ENCODE measurements around the gene INO80C.

INO80C gene

GRCh38 chr18:35451916-35452315 is 45.8 kb downstream of the INO80C start:
- Mint-ChIP-seq H3K27me3 (no peaks in the 10 kb centered on the region), H3K4me3 (no peak overlapping the region), H3K27ac (no peak overlapping the region), H3K9me3 (no peaks in the 10 kb centered on the region), H3K4me1 (no peaks in the 10 kb centered on the region), H3K36me3 (no peaks in the 10 kb centered on the region)
- CTCF ChIA-PET, result no interaction called here
- no peak for DNase-seq

GRCh38 chr18:35451032-35451431 is 46.7 kb downstream of the INO80C start:
- CTCF ChIA-PET, result no interaction called here
- Mint-ChIP-seq H3K27ac (no peak overlapping the region), H3K4me3 (no peak overlapping the region)

GRCh38 chr18:35444636-35445035 is 53.1 kb downstream of the INO80C start:
- Mint-ChIP-seq H3K9me3 (no peaks in the 10 kb centered on the region), H3K4me1 (peaks cover 8% of the 10 kb centered on the region), H3K4me3 (no peak overlapping the region), H3K27ac (no peak overlapping the region), H3K27me3 (peaks cover 3% of the 10 kb centered on the region), H3K36me3 (no peaks in the 10 kb centered on the region)
- no peak for DNase-seq
- CTCF ChIA-PET, result interaction anchor here (0.8 kb wide), 1 partner anchor 11 kb away, joined by 5 read pairs; no protein-coding TSS in a partner anchor

More at GRCh38 chr18:35451032-35451431, 46.7 kb downstream of the INO80C start:
- no peak for DNase-seq
- no peaks in the 10 kb centered on the region for H3K9me3 Mint-ChIP-seq
- no peaks in the 10 kb centered on the region for H3K36me3 Mint-ChIP-seq
- H3K4me1 Mint-ChIP-seq, result no peaks in the 10 kb centered on the region
- no peaks in the 10 kb centered on the region for H3K27me3 Mint-ChIP-seq

GRCh38 chr18:35443847-35444246 is 53.9 kb downstream of the INO80C start:
- Mint-ChIP-seq H3K4me3 (no peak overlapping the region), H3K4me1 (peaks cover 8% of the 10 kb centered on the region), H3K36me3 (no peaks in the 10 kb centered on the region), H3K27ac (no peak overlapping the region), H3K9me3 (no peaks in the 10 kb centered on the region), H3K27me3 (peaks cover 3% of the 10 kb centered on the region)
- DNase-seq, result no peak
- CTCF ChIA-PET, result interaction anchor here (0.8 kb wide), 1 partner anchor 12 kb away, joined by 5 read pairs; no protein-coding TSS in a partner anchor

- CTCF ChIA-PET, result no interaction called here
- H3K36me3 Mint-ChIP-seq, result no peaks in the 10 kb centered on the region
- no peaks in the 10 kb centered on the region for H3K9me3 Mint-ChIP-seq
- no peak overlapping the region for H3K4me3 Mint-ChIP-seq
- no peak overlapping the region for H3K27ac Mint-ChIP-seq
- peaks cover 6% of the 10 kb centered on the region for H3K27me3 Mint-ChIP-seq
- peaks cover 8% of the 10 kb centered on the region for H3K4me1 Mint-ChIP-seq
- DNase-seq, result no peak
These were observed 54.3 kb downstream of the INO80C start for GRCh38 chr18:35443434-35443833.

GRCh38 chr18:35442701-35443100 is 55.1 kb downstream of the INO80C start:
- Mint-ChIP-seq H3K36me3 (no peaks in the 10 kb centered on the region), H3K27me3 (peaks cover 11% of the 10 kb centered on the region), H3K4me1 (peaks cover 8% of the 10 kb centered on the region), H3K4me3 (no peak overlapping the region), H3K27ac (no peak overlapping the region), H3K9me3 (no peaks in the 10 kb centered on the region)
- DNase-seq, result no peak
- CTCF ChIA-PET, result no interaction called here

GRCh38 chr18:35441857-35442595 is 55.7 kb downstream of the INO80C start:
- no peak for DNase-seq
- CTCF ChIA-PET, result no interaction called here
- Mint-ChIP-seq H3K4me3 (no peak overlapping the region), H3K27ac (no peak overlapping the region), H3K36me3 (no peaks in the 10 kb centered on the region), H3K4me1 (peaks cover 8% of the 10 kb centered on the region), H3K9me3 (no peaks in the 10 kb centered on the region), H3K27me3 (peaks cover 11% of the 10 kb centered on the region)

- Mint-ChIP-seq H3K4me1 (peaks cover 8% of the 10 kb centered on the region), H3K27me3 (peaks cover 11% of the 10 kb centered on the region), H3K27ac (no peak overlapping the region), H3K36me3 (no peaks in the 10 kb centered on the region), H3K9me3 (peaks cover 7% of the 10 kb centered on the region), H3K4me3 (no peak overlapping the region)
- DNase-seq, result no peak
- CTCF ChIA-PET, result no interaction called here
These were observed 59.1 kb downstream of the INO80C start for GRCh38 chr18:35438480-35439234.

- Mint-ChIP-seq H3K27ac (no peak overlapping the region), H3K27me3 (peaks cover 11% of the 10 kb centered on the region), H3K36me3 (no peaks in the 10 kb centered on the region), H3K4me3 (no peak overlapping the region), H3K9me3 (peaks cover 7% of the 10 kb centered on the region), H3K4me1 (no peaks in the 10 kb centered on the region)
- DNase-seq, result no peak
- CTCF ChIA-PET, result no interaction called here
These were observed 59.9 kb downstream of the INO80C start for GRCh38 chr18:35437836-35438235.

GRCh38 chr18:35436076-35436649 is 61.6 kb downstream of the INO80C start:
- no peak for DNase-seq
- CTCF ChIA-PET, result no interaction called here
- no peak overlapping the region for H3K27ac Mint-ChIP-seq
- peaks cover 14% of the 10 kb centered on the region for H3K27me3 Mint-ChIP-seq
- H3K36me3 Mint-ChIP-seq, result no peaks in the 10 kb centered on the region
- H3K4me1 Mint-ChIP-seq, result no peaks in the 10 kb centered on the region
- H3K9me3 Mint-ChIP-seq, result peaks cover 7% of the 10 kb centered on the region
- H3K4me3 Mint-ChIP-seq, result no peak overlapping the region

- CTCF ChIA-PET, result no interaction called here
- no peak for DNase-seq
- Mint-ChIP-seq H3K9me3 (peaks cover 7% of the 10 kb centered on the region), H3K4me3 (no peak overlapping the region), H3K27ac (no peak overlapping the region), H3K27me3 (peaks cover 14% of the 10 kb centered on the region), H3K36me3 (no peaks in the 10 kb centered on the region), H3K4me1 (no peaks in the 10 kb centered on the region)
These were observed 62.4 kb downstream of the INO80C start for GRCh38 chr18:35435401-35435800.

GRCh38 chr18:35432565-35433001 is 65.2 kb downstream of the INO80C start:
- H3K4me3 Mint-ChIP-seq, result no peak overlapping the region
- no peaks in the 10 kb centered on the region for H3K36me3 Mint-ChIP-seq
- peaks cover 3% of the 10 kb centered on the region for H3K27me3 Mint-ChIP-seq
- CTCF ChIA-PET, result no interaction called here
- peaks cover 7% of the 10 kb centered on the region for H3K9me3 Mint-ChIP-seq
- no peak for DNase-seq
- no peak overlapping the region for H3K27ac Mint-ChIP-seq
- H3K4me1 Mint-ChIP-seq, result no peaks in the 10 kb centered on the region

GRCh38 chr18:35431374-35431741 is 66.4 kb downstream of the INO80C start:
- Mint-ChIP-seq H3K36me3 (no peaks in the 10 kb centered on the region), H3K4me1 (no peaks in the 10 kb centered on the region), H3K9me3 (peaks cover 7% of the 10 kb centered on the region), H3K27ac (no peak overlapping the region), H3K27me3 (peaks cover 3% of the 10 kb centered on the region), H3K4me3 (no peak overlapping the region)
- CTCF ChIA-PET, result no interaction called here
- DNase-seq, result no peak

GRCh38 chr18:35430721-35431373 is 66.9 kb downstream of the INO80C start:
- Mint-ChIP-seq H3K9me3 (peaks cover 7% of the 10 kb centered on the region), H3K4me1 (no peaks in the 10 kb centered on the region), H3K4me3 (no peak overlapping the region), H3K36me3 (no peaks in the 10 kb centered on the region), H3K27me3 (peaks cover 3% of the 10 kb centered on the region), H3K27ac (no peak overlapping the region)
- DNase-seq, result no peak
- CTCF ChIA-PET, result no interaction called here

All from activated naive CD4-positive, alpha-beta T cell treated with anti-CD3 and anti-CD28 coated beads, Interleukin-2, amount 10 ng/mL, durations not matched to agents 7 days and 5 days (primary cell).